NB4 (cell line): ENCODE results near the gene PLA2G2C.

ENCODE experiments used
- CTCF ChIP-seq: IDR thresholded peaks from one replicate; pipeline ENCODE4 v1.5.1; 2012; ENCODE audit warnings: low read depth, low read length
- MAX ChIP-seq: IDR thresholded peaks from 2 replicates; pipeline ENCODE4 v1.6.1; 2011; ENCODE audit warnings: low read depth, low read length
- MYC ChIP-seq: IDR thresholded peaks from 2 replicates; pipeline ENCODE4 v1.6.1; 2011; ENCODE audit warnings: low read depth, low read length
- POLR2A ChIP-seq: IDR thresholded peaks from 2 replicates; pipeline ENCODE4 v1.6.1; 2011; ENCODE audit warnings: mild to moderate bottlenecking; ENCODE audit not compliant: insufficient read length; ENCODE audit errors: extremely low read depth

GRCh38 chr1:20114021-20114648, 72.2 kb downstream of the PLA2G2C start:
- TF ChIP-seq CTCF (no peak), MAX (no peak), POLR2A (no peak), MYC (no peak)
